OCI-LY7 (cell line): ENCODE results near the gene CDC40. TPM values are rescaled to one million over a fixed set of nuclear protein-coding genes. Genes with fewer than 3 reads are reported as not detected.
"Not testable (repeated sequence)": the region's sequence is repeated elsewhere in the genome, so short reads cannot be mapped to it uniquely, and the experiment has no call there.

Source experiments
- BruUV-seq: library from RNA; stranded (reverse); fragments of 400-500 nt; replicated peaks from 2 replicates; lab custom pipeline; 2021; lab: Mats Ljungman, UMichigan
- CTCF ChIA-PET: fragments of 300-600 bp; sonication (Branson Sonifier 250); formaldehyde crosslinking; loops from one replicate; lab custom pipeline; 2022; ENCODE audit warnings: antibody characterized with exemption; ENCODE audit not compliant: unreplicated experiment; lab: Charles Lee
- POLR2A ChIA-PET: fragments of 300-600 bp; sonication (Branson Sonifier 250); formaldehyde crosslinking; loops from one replicate; lab custom pipeline; 2022; ENCODE audit warnings: antibody characterized with exemption; lab: Charles Lee
- DNase-seq: peaks from one replicate; pipeline ENCODE4 v3.0.0-alpha.2; 2015; ENCODE audit warnings: low spot score
- H2AFZ ChIP-seq: fragments of 200-600 bp; sonication (generic), shearing (Covaris generic); 2 replicates; pipeline ENCODE4 v1.6.1; 2014; ENCODE audit warnings: mild to moderate bottlenecking, antibody characterized with exemption, low read length, moderate library complexity
- H3K27ac ChIP-seq: fragments of 200-600 bp; sonication (generic); 2 replicates; pipeline ENCODE4 v1.5.1; 2014; ENCODE audit warnings: mixed run types, low read depth, mild to moderate bottlenecking, moderate library complexity, low read length, inconsistent platforms; ENCODE audit not compliant: poor library complexity, severe bottlenecking
- H3K36me3 ChIP-seq: fragments of 200-600 bp; sonication (generic); 2 replicates; pipeline ENCODE4 v1.6.1; 2014; ENCODE audit warnings: mild to moderate bottlenecking, antibody characterized with exemption, low read length, moderate library complexity, mixed read lengths; ENCODE audit not compliant: insufficient read depth
- H3K4me1 ChIP-seq: fragments of 200-600 bp; sonication (generic); 2 replicates; pipeline ENCODE4 v1.5.1; 2014; ENCODE audit warnings: mild to moderate bottlenecking, low read length; ENCODE audit not compliant: insufficient read depth, poor library complexity, severe bottlenecking
- H3K4me2 ChIP-seq: fragments of 200-600 bp; sonication (generic); 2 replicates; pipeline ENCODE4 v1.6.1; 2014; ENCODE audit warnings: mild to moderate bottlenecking, low read length
- H3K4me3 ChIP-seq: fragments of 200-600 bp; sonication (generic); 2 replicates; pipeline ENCODE4 v1.5.1; 2014; ENCODE audit warnings: mild to moderate bottlenecking, low read depth, low read length; ENCODE audit not compliant: poor library complexity, severe bottlenecking
- H3K79me2 ChIP-seq: fragments of 200-600 bp; sonication (generic); 2 replicates; pipeline ENCODE4 v1.6.1; 2016; ENCODE audit warnings: low read depth, mild to moderate bottlenecking, low read length, moderate library complexity, mixed read lengths; ENCODE audit not compliant: insufficient read depth
- H3K9me2 ChIP-seq: fragments of 200-600 bp; sonication (generic); 2 replicates; pipeline ENCODE4 v1.6.1; 2016; ENCODE audit warnings: mild to moderate bottlenecking, low read length, mixed read lengths; ENCODE audit not compliant: insufficient read depth
- H3K9me3 ChIP-seq: fragments of 200-600 bp; sonication (generic); 2 replicates; pipeline ENCODE4 v1.6.1; 2014; ENCODE audit warnings: mild to moderate bottlenecking, mixed run types, low read length, mixed read lengths
- H4K20me1 ChIP-seq: fragments of 200-600 bp; sonication (generic); 2 replicates; pipeline ENCODE4 v1.6.1; 2014; ENCODE audit warnings: mild to moderate bottlenecking, antibody characterized with exemption, low read length, moderate library complexity, mixed read lengths; ENCODE audit not compliant: insufficient read depth
- CTCF ChIP-seq: fragments of 200-600 bp; sonication (generic); conservative IDR thresholded peaks from 2 replicates; pipeline ENCODE4 v1.5.1; 2014; ENCODE audit warnings: mild to moderate bottlenecking, antibody characterized with exemption, low read length, moderate library complexity, mixed read lengths
- EZH2phosphoT487 ChIP-seq: fragments of 200-600 bp; sonication (generic); IDR thresholded peaks from 2 replicates; pipeline ENCODE4 v1.6.1; 2018; ENCODE audit warnings: low read depth, borderline replicate concordance, mild to moderate bottlenecking, mixed run types, antibody characterized with exemption, low read length, moderate library complexity, mixed read lengths
- intact Hi-C: fragments of 100-400 bp; cut with micrococcal nuclease; formaldehyde crosslinking; loops from one replicate; pipeline ENCODE4 v1.10.0; 2022; ENCODE audit not compliant: unreplicated experiment
- total RNA-seq, 2 experiments: library from RNA; depleted of rRNA in 1 of 2; stranded (reverse); fragments of >200 nt in 1 of 2; shearing (Covaris generic) in 1 of 2; gene quantifications; 2 replicates each; pipeline ENCODE4 v1.2.3, GENCODE V29; 2014 to 2022

The CDC40 gene
- total RNA-seq, 2 experiments from 2014 or later, result 19.2 to 35.5 TPM

DNA sequence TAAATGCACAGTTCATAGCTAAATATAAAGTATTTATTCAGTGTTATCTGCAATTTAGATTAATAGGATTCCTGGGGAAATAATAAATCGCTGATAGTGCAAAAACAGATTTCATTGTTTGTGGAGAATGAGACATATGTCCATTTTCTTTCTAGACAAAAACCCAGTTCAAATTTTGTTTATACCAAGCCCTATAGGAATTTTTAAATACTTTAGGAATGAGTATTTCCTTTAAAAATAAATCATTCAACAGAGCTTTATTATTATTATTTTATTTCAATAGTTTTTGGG is 91.5 kb downstream of the CDC40 start:
- no peaks in the 10 kb centered on the region for H3K4me1 ChIP-seq
- H3K27ac ChIP-seq, result no peak overlapping the region
- H3K79me2 ChIP-seq, result no peaks in the 10 kb centered on the region
- no peak overlapping the region for H3K4me3 ChIP-seq
- POLR2A ChIA-PET, result no interaction called here
- H3K36me3 ChIP-seq, result no peaks in the 10 kb centered on the region
- no peak overlapping the region for H3K4me2 ChIP-seq
- intact Hi-C loops, result no loop called here
- TF ChIP-seq CTCF (no peak), EZH2phosphoT487 (no peak)
- no peaks in the 10 kb centered on the region for H3K9me3 ChIP-seq
- no peak for DNase-seq
- CTCF ChIA-PET, result no interaction called here
- BruUV-seq, result no TSS peak
- H3K9me2 ChIP-seq, result no peaks in the 10 kb centered on the region
- no peak overlapping the region for H2AFZ ChIP-seq
- no peaks in the 10 kb centered on the region for H4K20me1 ChIP-seq

DNA sequence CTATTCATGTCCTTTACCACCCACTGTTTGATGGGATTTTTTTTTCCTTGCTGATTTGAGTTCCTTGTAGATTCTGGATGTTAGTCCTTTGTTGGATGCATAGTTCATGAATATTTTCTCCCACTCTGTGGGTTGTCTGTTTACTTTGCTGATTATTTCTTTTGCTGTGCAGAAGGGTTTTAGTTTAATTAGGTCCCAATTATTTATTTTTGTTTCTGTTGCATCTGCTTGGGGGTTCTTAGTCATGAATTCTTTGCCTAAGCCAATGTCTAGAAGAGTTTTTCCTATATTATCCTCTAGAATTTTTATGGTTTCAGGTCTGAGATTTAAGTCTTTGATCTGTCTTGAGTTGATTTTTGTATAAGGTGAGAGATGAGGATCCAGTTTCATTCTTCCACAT is 92.6 kb downstream of the CDC40 start:
- H4K20me1 ChIP-seq, BruUV-seq, H3K9me3 ChIP-seq, H2AFZ ChIP-seq, DNase-seq, POLR2A ChIA-PET, H3K27ac ChIP-seq, H3K4me2 ChIP-seq, H3K36me3 ChIP-seq, H3K79me2 ChIP-seq, H3K4me3 ChIP-seq, H3K9me2 ChIP-seq, CTCF ChIA-PET, H3K4me1 ChIP-seq, intact Hi-C loops: not testable (repeated sequence)

DNA sequence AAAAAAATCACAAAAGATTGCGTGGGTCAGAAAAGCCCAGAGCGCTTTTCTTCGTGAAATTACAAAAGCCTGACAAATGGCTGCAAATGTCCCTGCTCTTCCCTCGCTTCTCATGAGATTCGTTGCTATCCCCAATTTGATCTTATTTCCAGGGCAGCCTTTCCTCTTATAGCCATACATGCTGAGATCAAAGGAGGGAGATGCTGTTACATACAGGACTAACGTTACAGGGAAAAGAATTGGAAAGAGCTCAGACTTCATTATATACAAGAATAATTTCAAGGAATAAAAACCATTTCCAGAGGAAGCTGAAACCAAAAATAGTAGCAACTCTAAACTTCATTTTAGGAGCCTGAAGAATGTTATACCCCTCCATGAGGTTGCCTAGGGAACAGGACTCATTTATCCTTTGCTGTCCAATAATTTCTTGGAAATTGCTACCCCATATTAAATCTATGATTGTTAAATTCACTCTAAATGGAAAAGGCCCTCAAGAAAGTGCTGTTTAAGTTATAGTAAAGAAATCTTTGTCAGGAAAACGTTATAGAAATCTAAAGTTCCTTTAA is 97.0 kb downstream of the CDC40 start:
- DNase-seq, result no peak
- ChIA-PET POLR2A (interaction anchor here (1.6 kb wide), 1 partner anchor 26 kb away, joined by 3 read pairs; no protein-coding TSS in a partner anchor), CTCF (no interaction called here)
- no peak overlapping the region for H3K4me3 ChIP-seq
- no peaks in the 10 kb centered on the region for H3K4me1 ChIP-seq
- BruUV-seq, result no TSS peak
- H3K36me3 ChIP-seq, result no peaks in the 10 kb centered on the region
- H3K79me2 ChIP-seq, result no peaks in the 10 kb centered on the region
- TF ChIP-seq CTCF (no peak), EZH2phosphoT487 (no peak)
- no peaks in the 10 kb centered on the region for H4K20me1 ChIP-seq
- H3K9me3 ChIP-seq, result no peaks in the 10 kb centered on the region
- no peak overlapping the region for H3K27ac ChIP-seq
- H2AFZ ChIP-seq, result no peak overlapping the region
- H3K4me2 ChIP-seq, result no peak overlapping the region
- H3K9me2 ChIP-seq, result no peaks in the 10 kb centered on the region
- intact Hi-C loops, result no loop called here

Other genes starting within 250 kb of the CDC40 start
- gene GPR6, start 202.1 kb upstream of the CDC40 start, total RNA-seq (2014; rRNA removed; shearing (Covaris generic)), result not detected in 2 replicates
- gene GPR6, start 202.1 kb upstream of the CDC40 start, total RNA-seq (2022), result not detected in 2 replicates
- gene WASF1, start 757 bp upstream of the CDC40 start, total RNA-seq (2014; rRNA removed; shearing (Covaris generic)), result 21.7 and 34.6 TPM in 2 replicates
- 78.4 and 90.6 TPM in 2 replicates for gene WASF1, start 757 bp upstream of the CDC40 start, total RNA-seq (2022)
- gene METTL24, start 177.9 kb downstream of the CDC40 start, total RNA-seq (2014; rRNA removed; shearing (Covaris generic)), result not detected in 2 replicates
- not detected in 2 replicates for gene METTL24, start 177.9 kb downstream of the CDC40 start, total RNA-seq (2022)
- gene DDO, start 235.1 kb downstream of the CDC40 start, total RNA-seq (2014; rRNA removed; shearing (Covaris generic)), result not detected in 2 replicates
- gene DDO, start 235.1 kb downstream of the CDC40 start, total RNA-seq (2022), result not detected in 2 replicates